ENCODE results near the gene COQ8B. TPM values are rescaled to one million over a fixed set of nuclear protein-coding genes. Genes with fewer than 3 reads are reported as not detected.

Gene COQ8B
- total RNA-seq, 4 donors from 2014 or later: 34.5 to 57.7 (median 45.3) TPM

DNA sequence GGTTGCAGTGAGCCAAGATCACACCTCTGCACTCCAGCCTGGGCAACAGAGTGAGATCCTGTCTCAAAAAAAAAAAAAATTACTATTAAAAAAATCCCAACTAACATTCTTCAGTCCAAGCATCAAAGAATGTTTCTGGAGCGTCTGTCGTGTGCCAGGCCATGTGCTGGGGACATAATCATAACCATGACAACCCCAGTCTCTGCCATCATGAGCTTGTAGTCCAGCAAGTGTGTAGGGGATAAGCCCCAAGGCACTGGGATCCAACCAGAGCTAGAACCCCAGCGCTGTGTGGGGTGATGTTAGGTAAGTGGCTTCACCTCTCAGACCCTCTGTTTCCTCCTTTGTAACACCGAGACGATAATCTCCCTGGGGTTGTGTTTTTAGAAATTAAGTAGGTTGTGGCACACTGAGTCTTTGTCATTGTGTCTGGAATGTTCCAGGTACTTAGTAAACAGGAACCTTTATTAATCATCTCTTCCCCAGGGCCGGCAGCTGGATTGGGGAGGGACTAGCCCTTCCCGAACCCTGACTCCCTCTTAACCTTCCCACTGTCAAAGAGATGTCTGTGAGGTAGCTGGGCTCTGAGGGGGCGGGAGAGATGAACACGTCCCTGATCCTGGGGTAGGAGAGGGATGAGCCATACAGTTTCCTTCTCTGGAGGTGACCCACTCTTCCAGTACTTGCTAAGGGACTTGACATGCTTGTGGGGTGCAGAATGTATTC lies 5.4 kb upstream of the COQ8B start:
- peak overlapping the region; percentile 95 to 99 (median 98) for H3K27ac ChIP-seq (replicated peaks in 1 of 4)

GRCh38 chr19:40721140-40721486 lies 4.4 kb upstream of the COQ8B start:
- Histone ChIP-seq H3K4me3 (peak overlapping the region; percentile 73 to 92 (median 78)), H3K9me3 (no peaks in the 10 kb centered on the region), H3K27me3 (no peaks in the 10 kb centered on the region), H3K4me1 (peaks cover 24 to 84% (median 76%) of the 10 kb centered on the region in 4 donors), H3K27ac (replicated peaks in 1 of 4) (peak overlapping the region; percentile 95 to 99 (median 98)), H3K36me3 (peaks cover 10 to 42% (median 31%) of the 10 kb centered on the region in 4 donors)
- WGBS: 88% methylated on average over 5 of the region's 6 CpGs
- no peak for DNase-seq (ENCODE audit: extremely low spot score)
- intact Hi-C loops (cut with DNase I): no loop called here
- TF ChIP-seq POLR2A (IDR thresholded peaks at IDR 0.05; ENCODE audit: low read depth) (no peak), EP300 (IDR thresholded peaks at IDR 0.05) (no peak), POLR2AphosphoS5 (IDR thresholded peaks at IDR 0.05) (no peak)
- TF ChIP-seq, protein P1, sequence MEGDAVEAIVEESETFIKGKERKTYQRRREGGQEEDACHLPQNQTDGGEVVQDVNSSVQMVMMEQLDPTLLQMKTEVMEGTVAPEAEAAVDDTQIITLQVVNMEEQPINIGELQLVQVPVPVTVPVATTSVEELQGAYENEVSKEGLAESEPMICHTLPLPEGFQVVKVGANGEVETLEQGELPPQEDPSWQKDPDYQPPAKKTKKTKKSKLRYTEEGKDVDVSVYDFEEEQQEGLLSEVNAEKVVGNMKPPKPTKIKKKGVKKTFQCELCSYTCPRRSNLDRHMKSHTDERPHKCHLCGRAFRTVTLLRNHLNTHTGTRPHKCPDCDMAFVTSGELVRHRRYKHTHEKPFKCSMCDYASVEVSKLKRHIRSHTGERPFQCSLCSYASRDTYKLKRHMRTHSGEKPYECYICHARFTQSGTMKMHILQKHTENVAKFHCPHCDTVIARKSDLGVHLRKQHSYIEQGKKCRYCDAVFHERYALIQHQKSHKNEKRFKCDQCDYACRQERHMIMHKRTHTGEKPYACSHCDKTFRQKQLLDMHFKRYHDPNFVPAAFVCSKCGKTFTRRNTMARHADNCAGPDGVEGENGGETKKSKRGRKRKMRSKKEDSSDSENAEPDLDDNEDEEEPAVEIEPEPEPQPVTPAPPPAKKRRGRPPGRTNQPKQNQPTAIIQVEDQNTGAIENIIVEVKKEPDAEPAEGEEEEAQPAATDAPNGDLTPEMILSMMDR (IDR thresholded peaks at IDR 0.05): no peak

More for the DNA sequence above, 5.4 kb upstream of the COQ8B start:
- WGBS: 77% methylated on average over 9 of the region's 9 CpGs
- H3K4me3 ChIP-seq: peak overlapping the region; percentile 73 to 92 (median 78)
- H3K9me3 ChIP-seq: no peaks in the 10 kb centered on the region
- DNase-seq (ENCODE audit: extremely low spot score): no peak
- TF ChIP-seq POLR2AphosphoS5 (IDR thresholded peaks at IDR 0.05) (peak; percentile 31 to 36), EP300 (IDR thresholded peaks at IDR 0.05) (no peak)
- peaks cover 20 to 52% (median 40%) of the 10 kb centered on the region in 4 donors for H3K36me3 ChIP-seq
- peaks cover 21 to 79% (median 71%) of the 10 kb centered on the region in 4 donors for H3K4me1 ChIP-seq
- intact Hi-C loops (cut with DNase I): no loop called here
- H3K27me3 ChIP-seq: no peaks in the 10 kb centered on the region

DNA sequence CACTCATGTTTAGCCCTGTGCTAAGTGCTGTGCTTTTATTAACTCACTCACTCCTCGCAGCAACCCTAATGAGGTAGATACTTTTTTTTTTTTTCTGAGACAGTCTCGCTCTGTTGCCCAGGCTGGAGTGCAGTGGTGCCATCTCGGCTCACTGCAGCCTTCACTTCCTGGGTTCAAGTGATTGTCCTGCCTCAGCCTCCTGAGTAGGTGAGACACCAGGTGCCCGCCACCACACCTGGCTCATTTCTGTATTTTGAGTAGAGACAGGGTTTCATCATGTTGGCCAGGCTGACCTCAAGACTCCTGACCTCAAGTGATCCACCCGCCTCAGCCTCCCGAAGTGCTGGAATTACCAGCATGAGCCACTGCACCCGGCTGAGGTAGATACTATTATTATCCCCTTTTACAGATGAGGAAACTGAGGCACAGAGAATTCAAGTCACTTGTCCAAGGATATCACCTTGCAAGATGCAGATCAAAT lies 2.8 kb upstream of the COQ8B start:
- peaks cover 0 to 26% (median 15%) of the 10 kb centered on the region in 4 donors for H3K36me3 ChIP-seq
- peak overlapping the region; percentile 73 to 92 (median 78) for H3K4me3 ChIP-seq
- H3K9me3 ChIP-seq: no peaks in the 10 kb centered on the region
- peaks cover 33 to 89% (median 84%) of the 10 kb centered on the region in 4 donors for H3K4me1 ChIP-seq
- TF ChIP-seq POLR2A (IDR thresholded peaks at IDR 0.05; ENCODE audit: low read depth) (no peak), EP300 (IDR thresholded peaks at IDR 0.05) (no peak), POLR2AphosphoS5 (IDR thresholded peaks at IDR 0.05) (no peak)
- TF ChIP-seq, protein P1 (IDR thresholded peaks at IDR 0.05): no peak
- H3K27ac ChIP-seq (replicated peaks in 1 of 4): peak overlapping the region; percentile 95 to 99 (median 98)
- 48% methylated on average over 7 of the region's 7 CpGs for WGBS
- no peaks in the 10 kb centered on the region for H3K27me3 ChIP-seq
- no peak for DNase-seq (ENCODE audit: extremely low spot score)
- intact Hi-C loops (cut with DNase I): loop anchor here (2.0 kb wide), 1 partner anchor 29 kb away; no protein-coding TSS in a partner anchor

DNA sequence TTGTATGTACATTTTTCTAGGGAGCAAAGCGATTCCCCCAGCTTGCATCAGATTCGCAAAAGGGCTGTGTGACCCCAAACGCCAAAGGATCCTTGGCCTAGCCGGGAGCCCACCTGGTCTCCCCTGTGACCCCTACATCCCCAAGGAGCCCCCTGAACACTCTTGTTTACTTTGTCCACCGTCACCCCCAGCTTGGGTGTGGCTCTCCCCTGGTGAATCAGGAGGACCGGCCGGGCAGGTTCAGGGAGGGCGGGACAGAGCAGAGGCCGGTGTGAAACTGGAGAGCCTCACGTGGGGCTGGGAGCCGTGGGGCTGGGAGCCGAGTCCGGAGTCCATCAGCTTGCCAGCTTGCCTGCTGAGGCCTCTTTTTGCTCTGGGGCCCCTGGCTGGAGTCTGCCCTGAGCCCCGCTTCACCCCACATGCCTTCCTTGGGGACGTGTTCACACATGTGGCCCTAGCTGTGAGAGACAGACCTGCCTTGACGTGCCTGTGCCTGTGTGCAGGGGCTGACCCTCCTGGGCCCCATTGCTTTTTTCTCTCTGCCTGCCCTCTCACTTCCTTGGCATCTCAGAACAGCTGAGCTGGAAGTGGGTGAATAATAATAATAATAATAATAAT lies 2.2 kb upstream of the COQ8B start:
- peak overlapping the region; percentile 95 to 99 (median 98) for H3K27ac ChIP-seq (replicated peaks in 1 of 4)
- 13% methylated on average over 14 of the region's 16 CpGs for WGBS
- DNase-seq (ENCODE audit: extremely low spot score): no peak
- peaks cover 0 to 21% (median 9%) of the 10 kb centered on the region in 4 donors for H3K36me3 ChIP-seq
- H3K4me3 ChIP-seq: peak overlapping the region; percentile 73 to 92 (median 78)
- intact Hi-C loops (cut with DNase I): loop anchor here (2.0 kb wide), 1 partner anchor 30 kb away; no protein-coding TSS in a partner anchor
- peak; percentile 56 to 73 for TF ChIP-seq POLR2AphosphoS5 (IDR thresholded peaks at IDR 0.05)
- no peak for TF ChIP-seq EP300 (IDR thresholded peaks at IDR 0.05)
- TF ChIP-seq, protein P1 (IDR thresholded peaks at IDR 0.05): no peak
- peak; percentile 35 for TF ChIP-seq POLR2A (IDR thresholded peaks at IDR 0.05; ENCODE audit: low read depth)
- no peaks in the 10 kb centered on the region for H3K27me3 ChIP-seq
- H3K4me1 ChIP-seq: peaks cover 36 to 89% (median 84%) of the 10 kb centered on the region in 4 donors
- H3K9me3 ChIP-seq: no peaks in the 10 kb centered on the region
